NB4 (cell line): ENCODE measurements around the gene TLCD2.

ENCODE experiments used
- MAX ChIP-seq: IDR thresholded peaks from 2 replicates; pipeline ENCODE4 v1.6.1; 2011; ENCODE audit warnings: low read depth, low read length
- POLR2A ChIP-seq: IDR thresholded peaks from 2 replicates; pipeline ENCODE4 v1.6.1; 2011; ENCODE audit warnings: mild to moderate bottlenecking; ENCODE audit not compliant: insufficient read length; ENCODE audit errors: extremely low read depth
- TF ChIP-seq, protein P1 (sequence below): IDR thresholded peaks from one replicate; pipeline ENCODE4 v1.5.1; 2012; ENCODE audit warnings: low read depth, low read length

GRCh38 chr17:1712271-1712670 is 2.1 kb upstream of the TLCD2 start:
- TF ChIP-seq MAX = no peak
- TF ChIP-seq, protein P1, sequence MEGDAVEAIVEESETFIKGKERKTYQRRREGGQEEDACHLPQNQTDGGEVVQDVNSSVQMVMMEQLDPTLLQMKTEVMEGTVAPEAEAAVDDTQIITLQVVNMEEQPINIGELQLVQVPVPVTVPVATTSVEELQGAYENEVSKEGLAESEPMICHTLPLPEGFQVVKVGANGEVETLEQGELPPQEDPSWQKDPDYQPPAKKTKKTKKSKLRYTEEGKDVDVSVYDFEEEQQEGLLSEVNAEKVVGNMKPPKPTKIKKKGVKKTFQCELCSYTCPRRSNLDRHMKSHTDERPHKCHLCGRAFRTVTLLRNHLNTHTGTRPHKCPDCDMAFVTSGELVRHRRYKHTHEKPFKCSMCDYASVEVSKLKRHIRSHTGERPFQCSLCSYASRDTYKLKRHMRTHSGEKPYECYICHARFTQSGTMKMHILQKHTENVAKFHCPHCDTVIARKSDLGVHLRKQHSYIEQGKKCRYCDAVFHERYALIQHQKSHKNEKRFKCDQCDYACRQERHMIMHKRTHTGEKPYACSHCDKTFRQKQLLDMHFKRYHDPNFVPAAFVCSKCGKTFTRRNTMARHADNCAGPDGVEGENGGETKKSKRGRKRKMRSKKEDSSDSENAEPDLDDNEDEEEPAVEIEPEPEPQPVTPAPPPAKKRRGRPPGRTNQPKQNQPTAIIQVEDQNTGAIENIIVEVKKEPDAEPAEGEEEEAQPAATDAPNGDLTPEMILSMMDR = no peak
- TF ChIP-seq POLR2A = no peak
